SK-N-MC (cell line): ENCODE results near the gene ABCG1.

ENCODE experiments used
- EZH2 ChIP-seq: fragments of 200-600 bp; sonication (generic); IDR thresholded peaks from one replicate; pipeline ENCODE4 v1.6.1; 2017; ENCODE audit warnings: antibody characterized with exemption
- FOXP2 ChIP-seq: optimal IDR thresholded peaks from 2 replicates; pipeline ENCODE3; 2011; ENCODE audit warnings: mild to moderate bottlenecking, moderate library complexity; ENCODE audit not compliant: insufficient read depth; ENCODE audit errors: extremely low read length, control extremely low read depth
- POLR2AphosphoS5 ChIP-seq: IDR thresholded peaks from 2 replicates; pipeline ENCODE4 v1.6.1; 2012; ENCODE audit warnings: mild to moderate bottlenecking, low read depth, low read length, borderline replicate concordance

GRCh38 chr21:42238185-42238934 is 19.4 kb downstream of the ABCG1 start:
- TF ChIP-seq EZH2 (no peak), POLR2AphosphoS5 (no peak), FOXP2 (no peak)
